Fibroblast of lung (primary cell): Measurements from ENCODE around the gene PSMD9.

Experiments used
- EZH2 ChIP-seq: IDR thresholded peaks from 2 replicates; pipeline ENCODE4 v1.5.1; 2012; ENCODE audit warnings: low read length, control low read depth, mild to moderate bottlenecking; ENCODE audit errors: missing control alignments
- TF ChIP-seq, protein P1 (sequence below), 2 donors: IDR thresholded peaks in 1 of 2; conservative IDR thresholded peaks in 1 of 2; 1 replicate in 1 of 2; 2 replicates in 1 of 2; pipeline ENCODE4 v1.5.1; 2011 to 2012; ENCODE audit warnings: low read length in 2 of 2, control low read depth in 1 of 2, inconsistent platforms in 1 of 2, low read depth in 1 of 2, mild to moderate bottlenecking in 1 of 2

DNA sequence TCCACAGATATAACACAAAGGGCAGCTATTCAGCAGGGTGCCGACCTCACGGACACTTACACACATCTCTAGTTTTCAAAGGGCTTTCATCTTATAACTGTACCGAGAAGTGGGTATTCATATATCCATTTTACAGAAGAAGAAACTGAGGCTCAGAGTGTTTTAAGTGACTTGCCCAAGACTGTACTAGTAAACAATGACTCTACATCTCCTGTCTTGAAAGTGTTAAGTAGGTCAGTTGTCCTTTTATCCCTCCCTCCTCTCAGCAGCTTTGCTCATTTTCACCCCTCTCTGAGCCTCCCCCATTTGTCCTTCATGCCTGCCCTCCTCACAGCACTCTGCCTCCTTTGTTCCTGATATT, 43.6 kb downstream of the PSMD9 start:
- TF ChIP-seq, protein P1, sequence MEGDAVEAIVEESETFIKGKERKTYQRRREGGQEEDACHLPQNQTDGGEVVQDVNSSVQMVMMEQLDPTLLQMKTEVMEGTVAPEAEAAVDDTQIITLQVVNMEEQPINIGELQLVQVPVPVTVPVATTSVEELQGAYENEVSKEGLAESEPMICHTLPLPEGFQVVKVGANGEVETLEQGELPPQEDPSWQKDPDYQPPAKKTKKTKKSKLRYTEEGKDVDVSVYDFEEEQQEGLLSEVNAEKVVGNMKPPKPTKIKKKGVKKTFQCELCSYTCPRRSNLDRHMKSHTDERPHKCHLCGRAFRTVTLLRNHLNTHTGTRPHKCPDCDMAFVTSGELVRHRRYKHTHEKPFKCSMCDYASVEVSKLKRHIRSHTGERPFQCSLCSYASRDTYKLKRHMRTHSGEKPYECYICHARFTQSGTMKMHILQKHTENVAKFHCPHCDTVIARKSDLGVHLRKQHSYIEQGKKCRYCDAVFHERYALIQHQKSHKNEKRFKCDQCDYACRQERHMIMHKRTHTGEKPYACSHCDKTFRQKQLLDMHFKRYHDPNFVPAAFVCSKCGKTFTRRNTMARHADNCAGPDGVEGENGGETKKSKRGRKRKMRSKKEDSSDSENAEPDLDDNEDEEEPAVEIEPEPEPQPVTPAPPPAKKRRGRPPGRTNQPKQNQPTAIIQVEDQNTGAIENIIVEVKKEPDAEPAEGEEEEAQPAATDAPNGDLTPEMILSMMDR (conservative IDR thresholded peaks at IDR 0.05 in 1 of 2, IDR thresholded peaks at IDR 0.05 in 1 of 2; ENCODE audit: low read depth in 1 of 2, low read length in 2 of 2), result no peak
- TF ChIP-seq EZH2, result no peak
